HepG2 (cell line): ENCODE results near the gene CA4. TPM values are rescaled to one million over a fixed set of nuclear protein-coding genes. Genes with fewer than 3 reads are reported as not detected.

ENCODE experiments used
- ARNT ChIP-seq: fragments of 450-650 bp; IDR thresholded peaks from 2 replicates; pipeline ENCODE4 v1.6.1; 2017
- ERF ChIP-seq: IDR thresholded peaks from 2 replicates; pipeline ENCODE4 v1.6.1; 2018; ENCODE audit warnings: missing biosample characterization, missing genetic modification reagents
- GFI1 ChIP-seq: sonication (generic); formaldehyde crosslinking; IDR thresholded peaks from 2 replicates; pipeline ENCODE4 v1.5.0; 2020; ENCODE audit warnings: missing genetic modification reagents, mild to moderate bottlenecking, borderline replicate concordance
- HNRNPL ChIP-seq: fragments of 200-400 bp; formaldehyde crosslinking; IDR thresholded peaks from 2 replicates; pipeline ENCODE4 v1.6.1; 2017; ENCODE audit warnings: mild to moderate bottlenecking, low read depth, low read length
- KLF12 ChIP-seq: sonication (generic); formaldehyde crosslinking; IDR thresholded peaks from 2 replicates; pipeline ENCODE4 v1.4.0; 2020; ENCODE audit warnings: missing genetic modification reagents, borderline replicate concordance
- LRRFIP1 ChIP-seq: sonication (generic); formaldehyde crosslinking; conservative IDR thresholded peaks from 2 replicates; pipeline ENCODE4 v1.4.0; 2020; ENCODE audit warnings: missing genetic modification reagents
- NONO ChIP-seq, 2 experiments: fragments of 450-650 bp in 1 of 2; sonication (generic) in 1 of 2; formaldehyde crosslinking in 1 of 2; IDR thresholded peaks in 1 of 2; conservative IDR thresholded peaks in 1 of 2; 2 replicates each; pipeline versions ENCODE4 v1.6.1 to v1.8.0; 2017 to 2022; ENCODE audit warnings: mild to moderate bottlenecking in 1 of 2, missing genetic modification reagents in 1 of 2, moderate library complexity in 1 of 2
- NR0B2 ChIP-seq: sonication (generic); formaldehyde crosslinking; IDR thresholded peaks from 2 replicates; pipeline ENCODE4 v1.4.0; 2020; ENCODE audit warnings: mild to moderate bottlenecking, missing genetic modification reagents
- SRSF1 ChIP-seq: fragments of 200-400 bp; formaldehyde crosslinking; optimal IDR thresholded peaks from 2 replicates; pipeline ENCODE3; 2017; ENCODE audit warnings: mild to moderate bottlenecking, low read depth, low read length, moderate library complexity
- TERF1 ChIP-seq: sonication (generic); formaldehyde crosslinking; IDR thresholded peaks from 2 replicates; pipeline ENCODE4 v1.8.0; 2022; ENCODE audit warnings: mild to moderate bottlenecking, missing genetic modification reagents, moderate library complexity
- ZBTB26 ChIP-seq: IDR thresholded peaks from 2 replicates; pipeline ENCODE4 v1.6.1; 2016; ENCODE audit warnings: missing compliant biosample characterization, missing genetic modification reagents, borderline replicate concordance
- ZMYM4 ChIP-seq: sonication (generic); formaldehyde crosslinking; IDR thresholded peaks from 2 replicates; pipeline ENCODE4 v1.8.1; 2023; ENCODE audit warnings: mild to moderate bottlenecking, missing genetic modification reagents
- ZNF383 ChIP-seq: sonication (generic); formaldehyde crosslinking; IDR thresholded peaks from 2 replicates; pipeline ENCODE4 v1.4.0; 2020; ENCODE audit warnings: missing genetic modification reagents, mild to moderate bottlenecking, borderline replicate concordance
- ZNF512 ChIP-seq: sonication (generic); formaldehyde crosslinking; IDR thresholded peaks from 2 replicates; pipeline ENCODE4 v1.4.0; 2020; ENCODE audit warnings: mild to moderate bottlenecking, missing genetic modification reagents
- ZNF547 ChIP-seq: sonication (generic); formaldehyde crosslinking; IDR thresholded peaks from 2 replicates; pipeline ENCODE4 v1.5.1; 2020; ENCODE audit warnings: mild to moderate bottlenecking, missing genetic modification reagents
- ZNF549 ChIP-seq: sonication (generic); formaldehyde crosslinking; IDR thresholded peaks from 2 replicates; pipeline ENCODE4 v1.5.0; 2020; ENCODE audit warnings: missing genetic modification reagents
- ZNF660 ChIP-seq: sonication (generic); formaldehyde crosslinking; IDR thresholded peaks from 2 replicates; pipeline ENCODE4 v1.5.1; 2020; ENCODE audit warnings: mild to moderate bottlenecking, low read depth, missing genetic modification reagents, borderline replicate concordance
- ZNF691 ChIP-seq: sonication (generic); formaldehyde crosslinking; IDR thresholded peaks from 2 replicates; pipeline ENCODE4 v1.4.0; 2020; ENCODE audit warnings: missing genetic modification reagents, low read depth, mild to moderate bottlenecking, borderline replicate concordance
- polyA plus RNA-seq, 8 experiments: library from polyadenylated mRNA; depleted of rRNA in 3 of 8; stranded (reverse) in 7 of 8; unstranded in 1 of 8; fragments of >200 nt; fragmentation: Illumina TruSeq in 4 of 8; extraction: Trizol in 4 of 8; gene quantifications; 2 replicates each; pipeline versions ENCODE4 v1.2.1 to v1.2.3, GENCODE V29; 2011 to 2016; ENCODE audit warnings: low read depth in 4 of 8, missing spikeins in 1 of 8, mixed read lengths in 1 of 8; ENCODE audit not compliant: insufficient read depth in 1 of 8
- total RNA-seq, 5 experiments: library from RNA; depleted of rRNA; stranded (reverse); fragments of >200 nt; fragmentation: Illumina TruSeq; extraction: Trizol; gene quantifications; 2 replicates each; pipeline ENCODE4 v1.2.3, GENCODE V29; 2016; ENCODE audit warnings: low read depth in 1 of 5

The CA4 gene
- total and polyA plus RNA-seq, 2 of the 13 experiments (the other 11 are each of a cell fraction or from before 2014, with no cell fraction given) = not detected

- peak; percentile 71; the same call in 1 of the 2 replicates for TF ChIP-seq ZNF512
- TF ChIP-seq ZNF691 = peak; percentile 92; the same call in 1 of the 2 replicates
- no peak for TF ChIP-seq ARNT
- TF ChIP-seq KLF12 (CRISPR knock-in tag) = peak; percentile 100
- peak; percentile 99 for TF ChIP-seq NR0B2 (CRISPR knock-in tag)
- TF ChIP-seq HNRNPL = peak; percentile 66; the same call in 1 of the 2 replicates
- TF ChIP-seq TERF1 = peak; percentile 58; the same call in 1 of the 2 replicates
- TF ChIP-seq LRRFIP1 (CRISPR knock-in tag) = peak; percentile 94; the same call in 1 of the 2 replicates
- TF ChIP-seq ZNF549 (CRISPR knock-in tag) = no peak
- TF ChIP-seq NONO (IDR thresholded peaks at IDR 0.05) = no peak
- peak; percentile 77 for TF ChIP-seq NONO (CRISPR knock-in tag; conservative IDR thresholded peaks at IDR 0.05)
- TF ChIP-seq ZBTB26 (CRISPR knock-in tag) = peak; percentile 95
- TF ChIP-seq GFI1 = peak; percentile 79; the same call in 1 of the 2 replicates
- peak; percentile 46 for TF ChIP-seq SRSF1
- TF ChIP-seq ZMYM4 (CRISPR knock-in tag) = peak; percentile 92
- TF ChIP-seq ZNF660 (CRISPR knock-in tag) = 0 out of 2 replicates have a peak, but pooled peaks have one; percentile 63
- TF ChIP-seq ZNF547 (CRISPR knock-in tag) = peak; percentile 95
- peak; percentile 100 for TF ChIP-seq ERF (CRISPR knock-in tag)
- no peak for TF ChIP-seq ZNF383
Measured at GRCh38 chr17:60139438-60140285, 10.1 kb upstream of the CA4 start (continued).
